Measurements from ENCODE around the gene PDE4B.
"Not testable (repeated sequence)": the region's sequence is repeated elsewhere in the genome, so short reads cannot be mapped to it uniquely, and the experiment has no call there.

PDE4B gene

GRCh38 chr1:66050633-66051032, 257.9 kb downstream of the PDE4B start:
- Histone ChIP-seq H3K4me3 (ENCODE audit: low read depth, low read length) (no peak overlapping the region), H3K27ac (no peak overlapping the region), H3K27me3 (replicated peaks) (no peaks in the 10 kb centered on the region), H3K36me3 (replicated peaks) (no peaks in the 10 kb centered on the region)
- TF ChIP-seq, protein P1, sequence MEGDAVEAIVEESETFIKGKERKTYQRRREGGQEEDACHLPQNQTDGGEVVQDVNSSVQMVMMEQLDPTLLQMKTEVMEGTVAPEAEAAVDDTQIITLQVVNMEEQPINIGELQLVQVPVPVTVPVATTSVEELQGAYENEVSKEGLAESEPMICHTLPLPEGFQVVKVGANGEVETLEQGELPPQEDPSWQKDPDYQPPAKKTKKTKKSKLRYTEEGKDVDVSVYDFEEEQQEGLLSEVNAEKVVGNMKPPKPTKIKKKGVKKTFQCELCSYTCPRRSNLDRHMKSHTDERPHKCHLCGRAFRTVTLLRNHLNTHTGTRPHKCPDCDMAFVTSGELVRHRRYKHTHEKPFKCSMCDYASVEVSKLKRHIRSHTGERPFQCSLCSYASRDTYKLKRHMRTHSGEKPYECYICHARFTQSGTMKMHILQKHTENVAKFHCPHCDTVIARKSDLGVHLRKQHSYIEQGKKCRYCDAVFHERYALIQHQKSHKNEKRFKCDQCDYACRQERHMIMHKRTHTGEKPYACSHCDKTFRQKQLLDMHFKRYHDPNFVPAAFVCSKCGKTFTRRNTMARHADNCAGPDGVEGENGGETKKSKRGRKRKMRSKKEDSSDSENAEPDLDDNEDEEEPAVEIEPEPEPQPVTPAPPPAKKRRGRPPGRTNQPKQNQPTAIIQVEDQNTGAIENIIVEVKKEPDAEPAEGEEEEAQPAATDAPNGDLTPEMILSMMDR (IDR thresholded peaks at IDR 0.05; ENCODE audit: low read depth, low read length, missing control alignments): no peak
- in situ Hi-C loops (cut with HindIII; ENCODE audit: low pct_ligation_motif_present, low sequenced_read_pairs): no loop called here
- DNase-seq: no peak

GRCh38 chr1:66055092-66055491, 262.4 kb downstream of the PDE4B start:
- no peak for DNase-seq
- in situ Hi-C loops (cut with HindIII; ENCODE audit: low pct_ligation_motif_present, low sequenced_read_pairs): no loop called here
- Histone ChIP-seq H3K27ac (no peak overlapping the region), H3K27me3 (replicated peaks) (no peaks in the 10 kb centered on the region), H3K4me3 (ENCODE audit: low read depth, low read length) (no peak overlapping the region), H3K36me3 (replicated peaks) (no peaks in the 10 kb centered on the region)
- TF ChIP-seq, protein P1 (IDR thresholded peaks at IDR 0.05; ENCODE audit: low read depth, low read length, missing control alignments): no peak

- in situ Hi-C loops (cut with HindIII; ENCODE audit: low pct_ligation_motif_present, low sequenced_read_pairs): not testable (repeated sequence)
Measured at GRCh38 chr1:66057448-66057847, 264.8 kb downstream of the PDE4B start.

DNA sequence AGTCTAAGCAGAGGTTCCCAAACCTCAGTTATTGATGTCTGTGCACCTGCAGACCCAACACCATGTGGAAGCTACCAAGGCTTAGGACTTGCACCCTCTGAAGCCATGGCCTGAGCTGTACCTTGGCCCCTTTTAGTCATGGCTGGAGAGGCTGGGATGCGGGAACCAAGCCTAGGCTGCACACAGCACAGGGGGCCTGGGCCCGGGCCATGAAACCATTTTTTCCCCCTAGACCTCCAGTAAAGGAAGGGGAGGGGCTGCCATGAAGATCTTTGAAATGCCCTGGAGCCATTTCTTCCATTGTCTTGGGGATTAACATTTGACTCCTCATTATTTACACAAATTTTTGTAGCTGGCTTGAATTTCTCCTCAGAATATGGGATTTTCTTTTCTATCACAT, 265.9 kb downstream of the PDE4B start:
- DNase-seq: no peak
- no peak overlapping the region for H3K27ac ChIP-seq
- in situ Hi-C loops (cut with HindIII; ENCODE audit: low pct_ligation_motif_present, low sequenced_read_pairs): no loop called here
- no peak overlapping the region for H3K4me3 ChIP-seq (ENCODE audit: low read depth, low read length)
- TF ChIP-seq, protein P1 (IDR thresholded peaks at IDR 0.05; ENCODE audit: low read depth, low read length, missing control alignments): no peak
- H3K27me3 ChIP-seq (replicated peaks): no peaks in the 10 kb centered on the region
- no peaks in the 10 kb centered on the region for H3K36me3 ChIP-seq (replicated peaks)

More at GRCh38 chr1:66057448-66057847, 264.8 kb downstream of the PDE4B start:
- not testable (repeated sequence) for H3K27me3 ChIP-seq (replicated peaks); H3K27ac ChIP-seq; DNase-seq; H3K4me3 ChIP-seq (ENCODE audit: low read depth, low read length); H3K36me3 ChIP-seq (replicated peaks)

DNA sequence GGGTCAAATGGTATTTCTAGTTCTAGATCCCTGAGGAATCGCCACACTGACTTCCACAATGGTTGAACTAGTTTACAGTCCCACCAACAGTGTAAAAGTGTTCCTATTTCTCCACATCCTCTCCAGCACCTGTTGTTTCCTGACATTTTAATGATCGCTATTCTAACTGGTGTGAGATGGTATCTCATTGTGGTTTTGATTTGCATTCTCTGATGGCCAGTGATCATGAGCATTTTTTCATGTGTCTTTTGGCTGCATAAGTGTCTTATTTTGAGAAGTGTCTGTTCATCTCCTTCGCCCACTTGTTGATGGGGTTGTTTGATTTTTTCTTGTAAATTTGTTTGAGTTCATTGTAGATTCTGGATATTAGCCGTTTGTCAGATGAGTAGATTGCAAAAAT, 274.5 kb downstream of the PDE4B start:
- in situ Hi-C loops (cut with HindIII; ENCODE audit: low pct_ligation_motif_present, low sequenced_read_pairs); H3K27ac ChIP-seq; H3K36me3 ChIP-seq (replicated peaks); H3K27me3 ChIP-seq (replicated peaks); H3K4me3 ChIP-seq (ENCODE audit: low read depth, low read length); DNase-seq: not testable (repeated sequence)

- Histone ChIP-seq H3K36me3 (replicated peaks) (no peaks in the 10 kb centered on the region), H3K27me3 (replicated peaks) (no peaks in the 10 kb centered on the region), H3K4me3 (ENCODE audit: low read depth, low read length) (no peak overlapping the region), H3K27ac (no peak overlapping the region)
- in situ Hi-C loops (cut with HindIII; ENCODE audit: low pct_ligation_motif_present, low sequenced_read_pairs): no loop called here
- TF ChIP-seq, protein P1 (IDR thresholded peaks at IDR 0.05; ENCODE audit: low read depth, low read length, missing control alignments): no peak
- DNase-seq: no peak
Measured at GRCh38 chr1:66069976-66070876, 277.5 kb downstream of the PDE4B start.

DNA sequence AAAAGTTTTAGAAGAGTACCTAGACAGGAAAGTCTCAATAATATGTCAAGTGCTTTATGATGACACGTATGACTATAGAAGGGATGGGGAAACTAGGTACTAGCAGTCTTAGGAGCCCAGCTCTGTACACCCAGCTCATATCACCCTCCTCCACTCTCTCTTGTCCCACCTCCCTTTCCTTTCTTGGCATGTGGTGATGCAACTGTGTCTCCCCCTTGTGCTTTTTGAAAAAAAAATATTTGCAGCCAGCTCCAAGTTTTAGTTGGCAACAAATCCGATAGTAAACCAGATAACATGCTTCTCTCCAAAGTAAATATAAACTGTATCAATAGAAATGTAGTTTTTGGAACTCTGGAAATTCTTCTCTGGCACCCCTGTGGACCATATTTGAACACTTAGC, 280.7 kb downstream of the PDE4B start:
- DNase-seq: no peak
- Histone ChIP-seq H3K36me3 (replicated peaks) (no peaks in the 10 kb centered on the region), H3K27ac (no peak overlapping the region), H3K4me3 (ENCODE audit: low read depth, low read length) (no peak overlapping the region), H3K27me3 (replicated peaks) (no peaks in the 10 kb centered on the region)
- TF ChIP-seq, protein P1 (IDR thresholded peaks at IDR 0.05; ENCODE audit: low read depth, low read length, missing control alignments): no peak
- in situ Hi-C loops (cut with HindIII; ENCODE audit: low pct_ligation_motif_present, low sequenced_read_pairs): no loop called here
